HG03354 (cell line): ENCODE measurements around the gene IRAK1.
"Not testable (repeated sequence)": the region's sequence is repeated elsewhere in the genome, so short reads cannot be mapped to it uniquely, and the experiment has no call there.

ENCODE experiments used
- ATAC-seq: cut with Tn5 transposase; IDR thresholded peaks from one replicate; pipeline ENCODE4 v1.9.1; 2021; ENCODE audit warnings: mild to moderate bottlenecking; ENCODE audit not compliant: unreplicated experiment, poor library complexity, severe bottlenecking

IRAK1 gene

GRCh38 chrX:154004315-154004714, 15.4 kb downstream of the IRAK1 start:
- no peak for ATAC-seq

GRCh38 chrX:154002215-154002719, 17.4 kb downstream of the IRAK1 start:
- peak; percentile 61 for ATAC-seq

GRCh38 chrX:154000051-154000450, 19.7 kb downstream of the IRAK1 start:
- ATAC-seq, result no peak

GRCh38 chrX:153999359-154000037, 20.2 kb downstream of the IRAK1 start:
- ATAC-seq, result no peak

GRCh38 chrX:153995504-153995903, 24.2 kb downstream of the IRAK1 start:
- no peak for ATAC-seq

GRCh38 chrX:153994398-153994797, 25.3 kb downstream of the IRAK1 start:
- ATAC-seq, result not testable (repeated sequence)

- no peak for ATAC-seq
These were observed 25.7 kb downstream of the IRAK1 start for GRCh38 chrX:153993978-153994377.

- ATAC-seq, result no peak
These were observed 26.6 kb downstream of the IRAK1 start for GRCh38 chrX:153993079-153993478.

GRCh38 chrX:153992180-153992579, 27.5 kb downstream of the IRAK1 start:
- no peak for ATAC-seq

GRCh38 chrX:153991013-153991580, 28.6 kb downstream of the IRAK1 start:
- ATAC-seq, result no peak

GRCh38 chrX:153989973-153990655, 29.6 kb downstream of the IRAK1 start:
- no peak for ATAC-seq

- no peak for ATAC-seq
These were observed 31.2 kb downstream of the IRAK1 start for GRCh38 chrX:153988493-153988892.

- ATAC-seq, result peak; percentile 37
These were observed 35.1 kb downstream of the IRAK1 start for GRCh38 chrX:153984351-153985178.

GRCh38 chrX:153983321-153983801, 36.3 kb downstream of the IRAK1 start:
- no peak for ATAC-seq

- ATAC-seq, result no peak
These were observed 37.8 kb downstream of the IRAK1 start for GRCh38 chrX:153981771-153982533.

- ATAC-seq, result no peak
These were observed 38.5 kb downstream of the IRAK1 start for GRCh38 chrX:153981231-153981630.

- ATAC-seq, result peak; percentile 58
These were observed 39.3 kb downstream of the IRAK1 start for GRCh38 chrX:153980394-153980793.

- ATAC-seq, result no peak
These were observed 44.9 kb downstream of the IRAK1 start for GRCh38 chrX:153974726-153975286.
